Activated T-helper 1 cell treated with anti-CD3 and anti-CD28 coated beads, Interleukin-2, amount 50 U/mL, for 16 hours (primary cell): Measurements from ENCODE around the gene KIAA2012.

Source experiments
- DNase-seq, 2 donors: peaks; one replicate each; pipeline ENCODE4 v3.0.0-alpha.2; 2020; ENCODE audit warnings: low read depth in 1 of 2, low spot score in 1 of 2

KIAA2012 gene

DNA sequence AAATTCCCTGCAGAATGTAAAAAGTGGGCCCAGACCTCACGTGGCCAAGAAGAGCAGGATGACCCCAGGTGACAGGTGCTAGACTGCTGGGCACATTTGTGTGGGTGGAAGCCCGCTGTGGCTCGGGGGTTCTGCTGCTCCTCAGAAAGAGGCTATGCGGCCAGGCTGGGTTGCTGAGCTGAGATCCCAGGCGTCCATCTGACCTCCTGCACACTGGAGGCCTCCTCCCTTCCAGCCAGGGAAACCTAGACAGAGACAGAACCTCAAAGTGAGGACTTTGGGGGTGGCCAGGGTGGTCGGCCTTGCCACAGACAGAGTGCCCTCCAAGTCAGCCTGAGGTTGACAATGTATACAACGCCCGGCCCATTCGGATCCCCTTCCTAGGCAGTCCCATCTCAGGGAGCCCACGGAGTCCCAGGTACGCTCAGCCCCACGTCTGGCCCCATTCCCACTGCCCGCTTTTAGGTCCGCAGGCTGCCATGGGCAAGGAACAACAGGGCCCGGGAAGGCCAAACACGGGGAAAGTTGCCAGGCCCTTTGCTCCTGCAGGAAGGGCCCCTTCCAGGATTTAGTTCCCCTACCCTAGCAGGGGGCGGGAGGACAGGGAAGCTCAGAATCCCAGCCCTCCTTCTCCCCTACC, 75.6 kb downstream of the KIAA2012 start:
- DNase-seq: no peak

DNA sequence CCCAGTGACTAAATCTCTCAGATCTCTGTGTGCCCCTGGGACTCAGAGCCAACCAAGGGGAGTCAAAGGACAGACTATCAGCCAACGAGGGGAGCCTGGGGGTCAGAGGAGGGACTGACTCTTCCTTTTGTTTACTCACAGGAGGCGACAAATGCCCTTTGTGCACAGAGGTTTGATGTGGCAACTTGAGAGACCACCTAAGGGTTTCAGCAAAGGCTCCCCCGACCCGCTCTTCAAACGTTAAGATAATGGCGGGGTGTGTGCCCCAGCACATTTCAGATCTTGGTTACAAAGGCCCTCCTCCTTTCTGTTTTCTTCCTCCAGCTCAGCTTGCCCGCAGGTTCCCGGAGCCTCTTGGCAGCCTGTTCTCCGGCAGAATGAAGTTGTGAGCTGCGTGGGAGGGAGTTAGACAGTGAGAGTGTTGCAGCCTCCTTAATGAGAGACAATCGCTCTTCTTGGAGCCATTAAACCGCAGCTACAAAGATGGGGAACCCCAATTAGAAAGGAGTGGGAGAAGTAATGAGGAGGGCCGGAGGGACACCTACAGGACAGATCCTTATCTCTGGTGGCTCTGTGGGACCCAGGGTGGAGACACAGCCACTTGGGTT, 76.2 kb downstream of the KIAA2012 start:
- DNase-seq: no peak

DNA sequence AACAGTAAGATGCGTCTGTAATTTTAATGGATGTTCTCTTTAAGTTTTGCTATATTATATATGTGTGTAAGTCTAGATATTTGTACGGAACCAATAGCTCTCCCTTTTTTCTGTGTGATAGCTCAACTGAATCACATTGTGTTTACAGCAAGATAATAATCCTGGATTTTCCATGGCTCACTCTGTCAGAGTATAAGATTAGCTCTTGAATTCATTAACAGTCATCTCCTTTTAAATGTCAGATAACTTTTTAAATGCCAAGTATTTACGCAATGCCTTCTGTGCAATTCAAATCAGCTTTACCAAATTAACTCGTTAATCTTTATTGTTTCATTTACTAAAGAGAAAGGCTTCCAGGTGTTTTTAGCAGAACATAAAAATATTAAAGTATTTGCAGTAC, 76.9 kb downstream of the KIAA2012 start:
- DNase-seq: no peak

- DNase-seq: no peak
Measured at GRCh38 chr2:202152104-202152715, 79.2 kb downstream of the KIAA2012 start.

- DNase-seq: no peak
Measured at GRCh38 chr2:202154613-202155012, 81.6 kb downstream of the KIAA2012 start.

GRCh38 chr2:202157211-202157990, 84.3 kb downstream of the KIAA2012 start:
- no peak for DNase-seq

GRCh38 chr2:202158796-202159195, 85.7 kb downstream of the KIAA2012 start:
- no peak for DNase-seq

DNA sequence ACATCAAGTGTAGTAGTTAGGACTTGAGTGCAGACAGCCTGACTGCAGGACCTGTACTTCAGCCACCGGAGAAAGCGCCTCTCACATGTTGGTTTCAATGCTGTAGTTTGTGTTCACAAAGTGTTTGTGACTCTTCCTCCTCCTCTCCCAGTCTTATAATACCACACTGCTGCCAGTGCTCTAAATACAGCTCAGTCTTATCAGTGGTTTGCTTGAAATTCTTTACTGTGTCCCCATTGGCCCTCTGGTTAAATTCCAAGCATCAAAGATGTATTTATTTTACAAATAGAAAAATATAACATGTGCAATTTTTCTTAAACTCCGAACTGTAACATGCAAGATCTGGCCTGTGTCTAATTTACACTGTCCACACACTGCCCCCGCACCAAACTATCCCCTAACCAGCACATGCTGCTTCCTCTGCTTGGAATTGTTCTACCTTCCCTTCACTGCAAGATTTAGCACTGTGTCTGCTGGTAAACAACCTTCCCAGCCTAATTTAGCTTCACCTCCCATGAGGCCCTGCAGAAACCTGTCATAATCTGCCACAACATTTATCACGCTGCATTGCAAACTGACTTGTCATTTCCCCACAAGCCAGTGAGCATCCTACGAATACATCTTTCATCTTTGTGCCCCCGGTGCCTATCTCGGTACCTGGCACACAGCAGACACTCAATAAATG, 88.2 kb downstream of the KIAA2012 start:
- no peak for DNase-seq

- DNase-seq: no peak
Measured at GRCh38 chr2:202164411-202164810, 91.4 kb downstream of the KIAA2012 start.

DNA sequence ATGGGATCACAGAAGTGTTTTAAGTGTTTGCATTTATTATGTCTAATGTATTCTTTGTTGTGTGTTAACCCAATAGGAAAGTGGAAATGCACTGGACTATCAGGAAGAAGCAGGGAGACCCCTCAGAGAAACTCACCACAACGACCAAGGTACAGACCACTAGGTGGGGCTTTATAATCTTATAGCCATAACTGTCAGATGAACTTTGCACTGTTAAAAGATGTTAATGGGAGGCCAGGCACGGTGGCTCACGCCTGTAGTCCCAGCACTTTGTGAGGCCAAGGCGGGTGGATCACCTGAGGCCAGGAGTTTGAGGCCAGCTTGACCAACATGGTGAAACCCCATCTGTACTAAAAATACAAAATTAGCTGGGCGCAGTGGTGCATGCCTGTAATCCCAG, 92.2 kb downstream of the KIAA2012 start:
- DNase-seq: no peak

GRCh38 chr2:202165945-202166344, 92.9 kb downstream of the KIAA2012 start:
- no peak for DNase-seq

DNA sequence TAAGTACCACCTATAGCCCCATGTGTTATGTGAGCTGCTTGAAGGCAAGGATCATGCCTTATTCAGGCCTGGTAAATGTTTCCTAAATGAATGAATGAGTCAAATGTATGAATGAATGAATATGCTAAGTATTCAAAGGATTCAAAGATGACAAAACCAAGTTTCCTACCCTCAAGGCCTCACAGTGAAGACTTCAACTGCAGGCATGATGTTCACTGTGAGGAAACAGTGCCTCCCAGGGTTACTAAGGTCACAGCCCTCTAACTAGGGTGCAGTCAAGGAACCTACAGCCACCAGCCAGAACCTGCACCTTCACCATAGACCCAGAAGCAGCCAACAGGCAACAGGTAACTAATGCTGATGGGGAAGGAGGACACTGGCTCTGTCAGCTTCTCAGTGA, 96.1 kb downstream of the KIAA2012 start:
- no peak for DNase-seq

GRCh38 chr2:202169832-202170424, 96.9 kb downstream of the KIAA2012 start:
- no peak for DNase-seq

- no peak for DNase-seq
Measured at GRCh38 chr2:202171241-202171825, 98.3 kb downstream of the KIAA2012 start.

DNA sequence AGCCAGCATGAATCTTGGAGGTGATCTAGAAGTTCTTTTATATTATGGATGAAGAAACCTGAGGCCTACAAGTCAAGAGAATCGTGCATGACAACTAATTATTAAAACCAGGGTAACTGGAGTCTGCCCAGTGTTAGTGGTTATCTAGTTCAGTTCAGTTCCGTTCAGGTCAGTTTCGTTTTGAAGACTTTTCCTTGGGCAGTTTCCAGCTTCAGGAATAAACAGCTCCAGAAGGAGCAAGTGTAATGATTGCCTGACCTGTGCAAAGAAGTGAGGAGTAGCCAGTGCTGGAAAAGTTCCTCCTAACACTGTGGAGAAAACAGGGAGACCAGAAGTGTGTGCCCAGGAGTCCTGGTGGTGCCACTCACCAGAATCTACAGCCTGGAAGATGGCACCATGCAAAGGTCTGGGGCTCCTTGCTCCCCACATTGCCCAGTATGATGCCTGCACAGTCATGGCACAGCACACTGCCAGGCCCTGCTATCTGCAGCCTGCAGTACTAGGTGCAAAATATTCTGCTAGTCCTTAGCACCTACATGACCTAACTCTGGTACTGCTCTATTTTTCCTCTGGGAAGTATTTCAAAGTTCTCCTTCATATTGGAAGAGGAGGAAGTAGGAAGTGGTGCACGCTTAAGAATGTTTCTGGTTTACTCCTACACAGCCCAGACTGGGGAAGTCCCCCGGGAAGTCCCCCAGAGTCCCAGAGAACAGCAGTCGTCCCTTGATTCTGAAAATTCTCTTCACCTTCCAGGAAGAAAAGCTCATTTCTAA, 99.6 kb downstream of the KIAA2012 start:
- DNase-seq: peak in 1 of 2 donors; percentile 8

DNA sequence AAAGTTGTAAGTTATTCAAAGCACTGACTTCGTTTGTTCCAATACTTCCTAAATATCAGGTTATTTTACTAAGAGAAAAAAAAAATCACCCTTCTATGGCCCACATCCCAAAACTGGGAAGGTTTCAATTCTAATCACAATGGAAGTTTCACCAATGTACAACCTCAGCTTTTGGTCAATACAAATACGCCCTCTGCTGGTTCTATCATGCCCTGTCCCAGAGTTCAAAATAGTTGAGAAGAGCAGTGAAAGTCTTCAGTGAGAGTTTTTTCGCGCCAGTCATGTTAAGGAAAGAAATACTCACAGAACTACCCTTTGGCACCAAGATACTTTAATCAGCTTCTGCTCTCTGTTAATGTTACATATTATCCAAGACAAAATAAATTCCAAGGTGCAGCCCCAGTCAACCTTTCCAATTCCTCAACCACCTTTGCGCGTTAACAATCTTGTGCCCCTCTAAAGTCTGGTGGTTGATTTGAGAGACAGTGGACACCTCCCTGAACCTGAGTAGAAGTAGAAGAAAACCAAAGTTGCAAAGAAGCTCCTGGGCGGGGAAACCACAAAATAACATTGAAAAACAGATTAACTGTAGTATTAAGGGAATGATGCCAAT, 105.4 kb downstream of the KIAA2012 start:
- DNase-seq: peak in 1 of 2 donors; percentile 22

- DNase-seq: no peak
Measured at GRCh38 chr2:202184557-202184956, 111.5 kb downstream of the KIAA2012 start.

GRCh38 chr2:202185156-202185555, 112.1 kb downstream of the KIAA2012 start:
- DNase-seq: no peak

DNA sequence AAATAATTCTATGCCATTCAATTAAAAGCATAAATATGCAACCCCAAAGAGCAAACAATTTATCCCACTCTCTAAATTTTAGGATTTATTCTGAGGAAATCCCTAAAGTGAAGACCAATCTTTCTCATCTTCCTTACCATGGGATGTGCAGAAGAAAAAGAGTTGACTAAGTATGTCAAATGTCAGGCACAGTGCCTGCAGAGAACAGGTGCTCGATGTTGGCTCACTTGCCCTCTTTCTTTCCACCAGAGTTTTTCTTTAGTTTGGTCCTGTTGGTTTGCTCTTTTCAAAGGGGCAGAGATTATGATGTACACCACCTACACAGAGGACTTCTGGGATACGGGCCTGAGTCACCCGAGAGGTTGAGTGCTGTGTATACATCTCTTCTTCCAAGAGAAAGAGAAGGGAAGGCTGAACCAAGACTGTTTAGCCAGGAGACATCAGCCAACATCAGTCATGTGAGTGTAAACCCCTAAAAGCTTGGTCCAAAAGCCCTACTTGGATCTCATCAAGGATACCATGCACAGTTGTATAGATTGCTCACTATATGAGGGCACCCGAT, 113.7 kb downstream of the KIAA2012 start:
- no peak for DNase-seq
